ENCODE results near the gene LAMB1.

LAMB1 gene

DNA sequence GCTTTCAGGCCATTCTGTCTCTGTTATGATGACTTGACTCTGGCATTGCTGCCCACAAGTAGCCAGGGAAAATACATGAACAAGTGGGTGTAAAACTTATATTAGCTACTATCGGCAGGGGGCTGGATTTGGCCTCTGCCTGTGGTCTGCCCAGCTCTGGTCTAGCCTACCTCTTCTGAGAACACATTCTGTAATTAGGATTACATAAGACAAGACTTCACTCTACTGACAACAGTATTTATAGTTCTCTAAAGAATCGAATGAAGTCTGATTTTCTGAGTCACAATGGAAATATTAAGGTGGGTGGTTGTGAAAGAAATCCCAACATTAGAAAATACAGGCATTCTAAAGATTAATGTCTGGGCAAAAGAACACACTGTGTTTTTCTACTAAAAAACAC lies 56.5 kb downstream of the LAMB1 start:
- Histone ChIP-seq H3K36me3 (ENCODE audit: control insufficient read depth in 1 of 2, insufficient read depth in 2 of 2, low read depth in 1 of 2, low read length in 2 of 2) (peaks cover 45 to 79% of the 10 kb centered on the region in 2 experiments), H3K4me2 (ENCODE audit: low read length, poor library complexity, severe bottlenecking) (no peak overlapping the region), H2BK12ac (ENCODE audit: low read length in 2 of 2) (no peak overlapping the region), H3K18ac (ENCODE audit: low read depth in 1 of 2, low read length in 2 of 2) (no peak overlapping the region), H3K27me3 (ENCODE audit: control insufficient read depth in 1 of 2, insufficient read depth in 1 of 2, low read length in 2 of 2) (no peaks in the 10 kb centered on the region), H3K79me1 (replicated peaks; ENCODE audit: low read length, poor library complexity, severe bottlenecking) (peaks cover 1% of the 10 kb centered on the region), H4K8ac (ENCODE audit: low read length) (no peak overlapping the region), H3K4me3 (ENCODE audit: insufficient read depth in 1 of 2, low read depth in 1 of 2, low read length in 2 of 2) (no peak overlapping the region), H3K4ac (ENCODE audit: low read depth in 1 of 2, low read length in 2 of 2) (no peak overlapping the region), H4K91ac (ENCODE audit: low read length) (no peak overlapping the region), H3K4me1 (ENCODE audit: control insufficient read depth, insufficient read depth, low read depth, low read length) (peaks cover 10% of the 10 kb centered on the region), H3K14ac (ENCODE audit: low read length in 2 of 2) (no peak overlapping the region), H2AK5ac (ENCODE audit: low read length, severe bottlenecking) (no peak overlapping the region), H3K23ac (ENCODE audit: low read length in 2 of 2) (no peak overlapping the region), H3K27ac (ENCODE audit: low read length, poor library complexity, severe bottlenecking) (peak overlapping the region; percentile 64), H2BK120ac (ENCODE audit: low read depth, low read length) (no peak overlapping the region), H3K9me3 (ENCODE audit: control insufficient read depth, low read length) (no peaks in the 10 kb centered on the region), H2AFZ (ENCODE audit: low read depth, low read length) (no peak overlapping the region), H3K9ac (ENCODE audit: low read length) (no peak overlapping the region), H2BK15ac (ENCODE audit: low read depth, poor library complexity, severe bottlenecking) (no peak overlapping the region), H2BK5ac (ENCODE audit: low read depth, low read length, poor library complexity, severe bottlenecking) (no peak overlapping the region)
- DNase-seq, result no peak
- WGBS, result no CpG with 5 or more reads among the region's 2 CpGs

DNA sequence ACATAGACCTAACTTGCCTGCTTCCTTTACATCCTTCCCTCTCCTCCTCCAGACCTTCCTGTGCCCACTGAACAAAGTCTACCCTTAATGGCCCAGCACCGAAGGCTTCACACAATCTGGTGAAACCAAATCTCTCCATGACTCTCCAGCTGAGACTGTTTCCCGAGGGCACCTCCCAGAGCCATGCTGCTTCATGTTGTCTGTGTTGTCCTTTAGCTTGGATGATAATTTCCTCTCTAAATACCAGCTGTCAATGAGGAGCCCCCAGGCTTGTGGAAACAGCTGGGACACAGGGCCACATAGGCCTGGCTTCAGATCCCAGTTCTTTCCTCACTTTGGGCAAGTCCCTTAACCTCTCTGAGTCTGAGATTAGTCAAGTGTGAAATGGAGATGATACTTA lies 57.6 kb downstream of the LAMB1 start:
- H3K14ac ChIP-seq (ENCODE audit: low read length in 2 of 2), result no peak overlapping the region
- H3K18ac ChIP-seq (ENCODE audit: low read depth in 1 of 2, low read length in 2 of 2), result no peak overlapping the region
- no peaks in the 10 kb centered on the region for H3K9me3 ChIP-seq (ENCODE audit: control insufficient read depth, low read length)
- no peak overlapping the region for H3K4me3 ChIP-seq (ENCODE audit: insufficient read depth in 1 of 2, low read depth in 1 of 2, low read length in 2 of 2)
- H2AK5ac ChIP-seq (ENCODE audit: low read length, severe bottlenecking), result no peak overlapping the region
- no peak overlapping the region for H2BK12ac ChIP-seq (ENCODE audit: low read length in 2 of 2)
- H2BK15ac ChIP-seq (ENCODE audit: low read depth, poor library complexity, severe bottlenecking), result no peak overlapping the region
- H3K4me2 ChIP-seq (ENCODE audit: low read length, poor library complexity, severe bottlenecking), result no peak overlapping the region
- no peak overlapping the region for H4K91ac ChIP-seq (ENCODE audit: low read length)
- peaks cover 41 to 79% of the 10 kb centered on the region in 2 experiments for H3K36me3 ChIP-seq (ENCODE audit: control insufficient read depth in 1 of 2, insufficient read depth in 2 of 2, low read depth in 1 of 2, low read length in 2 of 2)
- no peaks in the 10 kb centered on the region for H3K27me3 ChIP-seq (ENCODE audit: control insufficient read depth in 1 of 2, insufficient read depth in 1 of 2, low read length in 2 of 2)
- no peak overlapping the region for H3K9ac ChIP-seq (ENCODE audit: low read length)
- H4K8ac ChIP-seq (ENCODE audit: low read length), result no peak overlapping the region
- no peak for DNase-seq
- peaks cover 10% of the 10 kb centered on the region for H3K4me1 ChIP-seq (ENCODE audit: control insufficient read depth, insufficient read depth, low read depth, low read length)
- H3K23ac ChIP-seq (ENCODE audit: low read length in 2 of 2), result no peak overlapping the region
- no peak overlapping the region for H2BK5ac ChIP-seq (ENCODE audit: low read depth, low read length, poor library complexity, severe bottlenecking)
- no peak overlapping the region for H3K4ac ChIP-seq (ENCODE audit: low read depth in 1 of 2, low read length in 2 of 2)
- H3K27ac ChIP-seq (ENCODE audit: low read length, poor library complexity, severe bottlenecking), result peak overlapping the region; percentile 53
- H2AFZ ChIP-seq (ENCODE audit: low read depth, low read length), result no peak overlapping the region
- 100% methylated on average over 2 of the region's 2 CpGs for WGBS
- H2BK120ac ChIP-seq (ENCODE audit: low read depth, low read length), result no peak overlapping the region
- peaks cover 1% of the 10 kb centered on the region for H3K79me1 ChIP-seq (replicated peaks; ENCODE audit: low read length, poor library complexity, severe bottlenecking)

DNA sequence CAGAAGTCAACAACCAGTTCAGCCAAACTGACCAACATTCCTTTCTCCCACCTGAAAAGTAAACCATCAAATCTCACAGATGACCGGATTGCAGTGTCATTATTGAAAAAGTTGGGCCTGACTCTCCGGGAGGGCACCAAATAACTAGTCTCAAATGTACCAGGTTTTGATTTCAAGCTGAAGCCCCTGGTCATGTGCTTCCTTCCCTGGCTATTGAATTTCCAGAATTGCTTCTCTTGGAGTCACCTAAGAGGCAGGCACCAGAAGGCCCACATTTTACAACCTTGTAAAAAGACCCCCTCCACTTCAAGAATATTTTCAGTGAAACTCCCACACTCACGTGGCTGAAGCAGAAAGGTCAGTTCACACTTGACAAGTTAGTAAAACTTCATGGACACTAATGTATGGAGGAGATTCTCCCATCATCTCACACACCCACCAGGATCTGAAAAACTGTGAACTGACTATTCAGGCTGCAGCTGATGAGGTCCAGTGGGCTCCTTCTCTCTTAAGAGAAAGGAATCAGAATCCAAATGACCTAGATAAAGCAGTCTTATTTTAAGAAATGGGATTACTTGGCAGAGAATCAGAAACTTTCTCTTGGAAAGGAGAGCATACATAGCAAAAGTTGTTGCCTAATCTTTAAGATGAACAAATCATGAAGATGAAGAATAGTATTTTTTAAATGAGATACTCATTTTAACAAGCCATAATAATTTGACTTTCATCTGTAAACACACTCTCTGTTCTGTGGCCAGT lies 58.4 kb downstream of the LAMB1 start:
- Histone ChIP-seq H3K18ac (ENCODE audit: low read depth in 1 of 2, low read length in 2 of 2) (no peak overlapping the region), H2AFZ (ENCODE audit: low read depth, low read length) (no peak overlapping the region), H3K4me2 (ENCODE audit: low read length, poor library complexity, severe bottlenecking) (no peak overlapping the region), H2BK12ac (ENCODE audit: low read length in 2 of 2) (no peak overlapping the region), H3K14ac (ENCODE audit: low read length in 2 of 2) (no peak overlapping the region), H3K9me3 (ENCODE audit: control insufficient read depth, low read length) (no peaks in the 10 kb centered on the region), H3K4ac (ENCODE audit: low read depth in 1 of 2, low read length in 2 of 2) (no peak overlapping the region), H3K27ac (ENCODE audit: low read length, poor library complexity, severe bottlenecking) (peak overlapping the region; percentile 18), H4K8ac (ENCODE audit: low read length) (no peak overlapping the region), H3K36me3 (ENCODE audit: control insufficient read depth in 1 of 2, insufficient read depth in 2 of 2, low read depth in 1 of 2, low read length in 2 of 2) (peaks cover 45 to 80% of the 10 kb centered on the region in 2 experiments), H3K79me1 (replicated peaks; ENCODE audit: low read length, poor library complexity, severe bottlenecking) (peaks cover 1% of the 10 kb centered on the region), H3K27me3 (ENCODE audit: control insufficient read depth in 1 of 2, insufficient read depth in 1 of 2, low read length in 2 of 2) (no peaks in the 10 kb centered on the region), H2BK15ac (ENCODE audit: low read depth, poor library complexity, severe bottlenecking) (no peak overlapping the region), H3K4me3 (ENCODE audit: insufficient read depth in 1 of 2, low read depth in 1 of 2, low read length in 2 of 2) (no peak overlapping the region), H3K4me1 (ENCODE audit: control insufficient read depth, insufficient read depth, low read depth, low read length) (peaks cover 14% of the 10 kb centered on the region), H2BK5ac (ENCODE audit: low read depth, low read length, poor library complexity, severe bottlenecking) (no peak overlapping the region), H3K9ac (ENCODE audit: low read length) (no peak overlapping the region), H2BK120ac (ENCODE audit: low read depth, low read length) (no peak overlapping the region), H2AK5ac (ENCODE audit: low read length, severe bottlenecking) (no peak overlapping the region), H4K91ac (ENCODE audit: low read length) (no peak overlapping the region), H3K23ac (ENCODE audit: low read length in 2 of 2) (no peak overlapping the region)
- WGBS, result 95% methylated on average over 2 of the region's 3 CpGs
- no peak for DNase-seq

DNA sequence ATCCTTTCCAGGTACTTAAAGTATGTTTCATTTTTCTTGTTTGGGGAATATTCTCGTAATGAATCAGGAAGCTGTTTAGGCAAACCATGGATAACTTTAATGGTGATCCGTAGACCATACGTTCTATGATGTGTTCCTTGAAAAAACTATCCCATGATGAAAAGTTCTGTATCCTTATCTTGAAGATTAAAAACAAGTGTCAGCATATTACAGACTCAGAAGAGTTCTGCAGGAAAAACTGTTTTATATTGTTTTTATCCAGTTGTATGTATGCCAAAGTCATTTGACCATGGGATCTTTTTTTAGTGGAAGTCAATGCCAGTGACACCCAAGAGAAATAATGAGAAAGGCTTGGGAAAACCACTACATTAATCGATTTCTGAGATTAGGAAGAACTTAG lies 59.9 kb downstream of the LAMB1 start:
- H4K91ac ChIP-seq (ENCODE audit: low read length), result no peak overlapping the region
- no peak overlapping the region for H3K23ac ChIP-seq (ENCODE audit: low read length in 2 of 2)
- no peak overlapping the region for H3K4me3 ChIP-seq (ENCODE audit: insufficient read depth in 1 of 2, low read depth in 1 of 2, low read length in 2 of 2)
- no peak overlapping the region for H3K9ac ChIP-seq (ENCODE audit: low read length)
- H3K36me3 ChIP-seq (ENCODE audit: control insufficient read depth in 1 of 2, insufficient read depth in 2 of 2, low read depth in 1 of 2, low read length in 2 of 2), result peaks cover 41 to 72% of the 10 kb centered on the region in 2 experiments
- H2BK5ac ChIP-seq (ENCODE audit: low read depth, low read length, poor library complexity, severe bottlenecking), result no peak overlapping the region
- peaks cover 15% of the 10 kb centered on the region for H3K4me1 ChIP-seq (ENCODE audit: control insufficient read depth, insufficient read depth, low read depth, low read length)
- H3K79me1 ChIP-seq (replicated peaks; ENCODE audit: low read length, poor library complexity, severe bottlenecking), result peaks cover 1% of the 10 kb centered on the region
- no peak overlapping the region for H2BK120ac ChIP-seq (ENCODE audit: low read depth, low read length)
- H3K14ac ChIP-seq (ENCODE audit: low read length in 2 of 2), result no peak overlapping the region
- H3K18ac ChIP-seq (ENCODE audit: low read depth in 1 of 2, low read length in 2 of 2), result no peak overlapping the region
- no peak overlapping the region for H3K27ac ChIP-seq (ENCODE audit: low read length, poor library complexity, severe bottlenecking)
- no peak overlapping the region for H2AK5ac ChIP-seq (ENCODE audit: low read length, severe bottlenecking)
- H3K4ac ChIP-seq (ENCODE audit: low read depth in 1 of 2, low read length in 2 of 2), result no peak overlapping the region
- H2BK12ac ChIP-seq (ENCODE audit: low read length in 2 of 2), result no peak overlapping the region
- H2BK15ac ChIP-seq (ENCODE audit: low read depth, poor library complexity, severe bottlenecking), result no peak overlapping the region
- H3K4me2 ChIP-seq (ENCODE audit: low read length, poor library complexity, severe bottlenecking), result no peak overlapping the region
- no peaks in the 10 kb centered on the region for H3K27me3 ChIP-seq (ENCODE audit: control insufficient read depth in 1 of 2, insufficient read depth in 1 of 2, low read length in 2 of 2)
- WGBS, result 96% methylated on average over 3 of the region's 4 CpGs
- no peak for DNase-seq
- H3K9me3 ChIP-seq (ENCODE audit: control insufficient read depth, low read length), result no peaks in the 10 kb centered on the region
- H4K8ac ChIP-seq (ENCODE audit: low read length), result no peak overlapping the region
- no peak overlapping the region for H2AFZ ChIP-seq (ENCODE audit: low read depth, low read length)
